HepG2 (cell line): ENCODE data around the gene CARHSP1. TPM values are rescaled to one million over a fixed set of nuclear protein-coding genes. Genes with fewer than 3 reads are reported as not detected.
A peak's percentile ranks its signal among the peaks of the same experiment; 100 is the strongest.

Source experiments
- ARID5B ChIP-seq: IDR thresholded peaks from 2 replicates; pipeline ENCODE4 v1.4.0; 2020; ENCODE audit warnings: mild to moderate bottlenecking, missing genetic modification reagents
- CEBPG ChIP-seq: IDR thresholded peaks from 2 replicates; pipeline ENCODE4 v1.6.1; 2016
- CENPBD1 ChIP-seq: sonication (generic); formaldehyde crosslinking; IDR thresholded peaks from 2 replicates; pipeline ENCODE4 v1.8.0; 2022; ENCODE audit warnings: missing genetic modification reagents, low read depth, mild to moderate bottlenecking, borderline replicate concordance
- FOXJ3 ChIP-seq: sonication (generic); formaldehyde crosslinking; IDR thresholded peaks from 2 replicates; pipeline ENCODE4 v1.4.0; 2020; ENCODE audit warnings: missing genetic modification reagents, mild to moderate bottlenecking, borderline replicate concordance
- PBX3 ChIP-seq: sonication (generic); formaldehyde crosslinking; IDR thresholded peaks from 2 replicates; pipeline ENCODE4 v1.8.1; 2023; ENCODE audit warnings: missing genetic modification reagents, inconsistent platforms, borderline replicate concordance
- REL ChIP-seq: sonication (generic); formaldehyde crosslinking; conservative IDR thresholded peaks from 2 replicates; pipeline ENCODE4 v1.8.0; 2022; ENCODE audit warnings: mild to moderate bottlenecking, missing genetic modification reagents, moderate library complexity
- RERE ChIP-seq: IDR thresholded peaks from 2 replicates; pipeline ENCODE4 v1.6.1; 2016; ENCODE audit warnings: low read depth, missing genetic modification reagents, missing compliant biosample characterization
- REXO4 ChIP-seq: sonication (generic); formaldehyde crosslinking; IDR thresholded peaks from 2 replicates; pipeline ENCODE4 v1.8.0; 2022; ENCODE audit warnings: missing genetic modification reagents, mild to moderate bottlenecking, borderline replicate concordance
- SALL1 ChIP-seq: sonication (generic); formaldehyde crosslinking; IDR thresholded peaks from 2 replicates; pipeline ENCODE4 v1.8.0; 2022; ENCODE audit warnings: mild to moderate bottlenecking, missing genetic modification reagents
- THAP11 ChIP-seq: IDR thresholded peaks from 2 replicates; pipeline ENCODE4 v1.6.1; 2016; ENCODE audit warnings: missing biosample characterization, missing genetic modification reagents
- U2AF2 ChIP-seq: fragments of 200-400 bp; formaldehyde crosslinking; IDR thresholded peaks from 2 replicates; pipeline ENCODE4 v1.6.1; 2017; ENCODE audit warnings: low read depth, mild to moderate bottlenecking, low read length
- ZFP37 ChIP-seq: sonication (generic); formaldehyde crosslinking; IDR thresholded peaks from 2 replicates; pipeline ENCODE4 v1.4.0; 2020; ENCODE audit warnings: missing genetic modification reagents, borderline replicate concordance
- ZNF512B ChIP-seq: sonication (generic); formaldehyde crosslinking; IDR thresholded peaks from 2 replicates; pipeline ENCODE4 v1.5.1; 2020; ENCODE audit warnings: missing genetic modification reagents, mild to moderate bottlenecking, borderline replicate concordance
- ZNF761 ChIP-seq: sonication (generic); formaldehyde crosslinking; conservative IDR thresholded peaks from 2 replicates; pipeline ENCODE4 v1.4.0; 2020; ENCODE audit warnings: mild to moderate bottlenecking, missing genetic modification reagents
- ZNF776 ChIP-seq: sonication (generic); formaldehyde crosslinking; IDR thresholded peaks from 2 replicates; pipeline ENCODE4 v1.4.0; 2020; ENCODE audit warnings: mild to moderate bottlenecking, missing genetic modification reagents
- polyA plus RNA-seq, 8 experiments: library from polyadenylated mRNA; depleted of rRNA in 3 of 8; stranded (reverse) in 7 of 8; unstranded in 1 of 8; fragments of >200 nt; fragmentation: Illumina TruSeq in 4 of 8; extraction: Trizol in 4 of 8; gene quantifications; 2 replicates each; pipeline versions ENCODE4 v1.2.1 to v1.2.3, GENCODE V29; 2011 to 2016; ENCODE audit warnings: low read depth in 4 of 8, missing spikeins in 1 of 8, mixed read lengths in 1 of 8; ENCODE audit not compliant: insufficient read depth in 1 of 8
- total RNA-seq, 5 experiments: library from RNA; depleted of rRNA; stranded (reverse); fragments of >200 nt; fragmentation: Illumina TruSeq; extraction: Trizol; gene quantifications; 2 replicates each; pipeline ENCODE4 v1.2.3, GENCODE V29; 2016; ENCODE audit warnings: low read depth in 1 of 5

The CARHSP1 gene
- total and polyA plus RNA-seq, 2 of the 13 experiments (the other 11 are each of a cell fraction or from before 2014, with no cell fraction given): 173 to 345 TPM

GRCh38 chr16:8850279-8850885 is 18.4 kb downstream of the CARHSP1 start (continued):
- TF ChIP-seq ARID5B (CRISPR knock-in tag) (peak; percentile 96), SALL1 (CRISPR knock-in tag) (peak; percentile 92), ZFP37 (no peak), REL (no peak), CENPBD1 (CRISPR knock-in tag) (no peak), CEBPG (peak; percentile 61), RERE (peak; percentile 77), ZNF776 (CRISPR knock-in tag) (no peak), U2AF2 (no peak), THAP11 (CRISPR knock-in tag) (peak; percentile 74), FOXJ3 (CRISPR knock-in tag) (peak; percentile 75; the same call in 1 of the 2 replicates), REXO4 (CRISPR knock-in tag) (no peak), PBX3 (CRISPR knock-in tag) (no peak), ZNF761 (no peak; the same call in 1 of the 2 replicates), ZNF512B (CRISPR knock-in tag) (0 out of 2 replicates have a peak, but pooled peaks have one; percentile 63)
